ENCODE results near the gene PAM.

- no peak for TF ChIP-seq CTCF (IDR thresholded peaks at IDR 0.05)
- TF ChIP-seq POLR2A (IDR thresholded peaks at IDR 0.05), result no peak
- TF ChIP-seq EP300 (IDR thresholded peaks at IDR 0.05), result no peak
These were observed 40.9 kb downstream of the PAM start for GRCh38 chr5:102796009-102796408.
